IMR-90 (cell line): ENCODE data around the gene NMNAT1. TPM values are rescaled to one million over a fixed set of nuclear protein-coding genes. Genes with fewer than 3 reads are reported as not detected.

Experiments used
- ATAC-seq: fragments of 200-7000 bp; cut with Tn5 transposase; 2 replicates; pipeline ENCODE4 v1.9.1; 2020; ENCODE audit warnings: low read depth, mild to moderate bottlenecking, moderate library complexity
- BruUV-seq: library from RNA; stranded (reverse); fragments of 400-500 nt; replicated peaks from 2 replicates; lab custom pipeline; 2021; lab: Mats Ljungman, UMichigan
- CTCF ChIA-PET: fragments of 300-600 bp; formaldehyde crosslinking; extraction: SDS; loops from one replicate; lab custom pipeline; 2021; ENCODE audit warnings: antibody characterized with exemption; lab: Yijun Ruan, JAX
- POLR2A ChIA-PET: fragments of 300-600 bp; sonication (Branson Sonifier 250); formaldehyde crosslinking; loops from one replicate; lab custom pipeline; 2022; ENCODE audit warnings: antibody characterized with exemption; ENCODE audit not compliant: unreplicated experiment; lab: Charles Lee
- DNase-seq: peaks from one replicate; pipeline ENCODE4 v3.0.0; 2013
- H2AFZ ChIP-seq: replicated peaks from 2 replicates; pipeline ENCODE3; 2013; ENCODE audit warnings: low read length, mild to moderate bottlenecking; ENCODE audit not compliant: poor library complexity
- H2AK5ac ChIP-seq: 2 replicates; pipeline ENCODE4 v1.6.1; 2013; ENCODE audit warnings: low read depth, low read length, inconsistent platforms
- H2AK9ac ChIP-seq: replicated peaks from 2 replicates; pipeline ENCODE3; 2013; ENCODE audit warnings: mild to moderate bottlenecking, low read depth, low read length, moderate library complexity; ENCODE audit not compliant: poor library complexity
- H2BK120ac ChIP-seq: 2 replicates; pipeline ENCODE4 v1.6.1; 2013; ENCODE audit warnings: low read depth, low read length, inconsistent platforms
- H2BK15ac ChIP-seq: 3 replicates; pipeline ENCODE4 v1.6.1; 2013; ENCODE audit warnings: low read depth, low read length, inconsistent platforms
- H2BK20ac ChIP-seq: 2 replicates; pipeline ENCODE4 v1.6.1; 2013; ENCODE audit warnings: low read depth, mild to moderate bottlenecking, inconsistent platforms, low read length, moderate library complexity
- H2BK5ac ChIP-seq: 2 replicates; pipeline ENCODE4 v1.6.1; 2013; ENCODE audit warnings: mild to moderate bottlenecking, low read depth, low read length, inconsistent platforms; ENCODE audit not compliant: poor library complexity, severe bottlenecking
- H3K14ac ChIP-seq: replicated peaks from 2 replicates; pipeline ENCODE4 v1.6.1; 2013; ENCODE audit warnings: low read depth, low read length, inconsistent platforms
- H3K18ac ChIP-seq: 2 replicates; pipeline ENCODE4 v1.6.1; 2013; ENCODE audit warnings: low read depth, low read length, control low read depth
- H3K23ac ChIP-seq: 2 replicates; pipeline ENCODE4 v1.6.1; 2013; ENCODE audit warnings: low read depth, low read length, inconsistent platforms
- H3K27ac ChIP-seq: 2 replicates; pipeline ENCODE4 v1.5.1; 2013; ENCODE audit warnings: mild to moderate bottlenecking, control low read depth, low read length; ENCODE audit not compliant: insufficient read depth
- H3K27me3 ChIP-seq: 2 replicates; pipeline ENCODE4 v1.6.1; 2013; ENCODE audit warnings: low read length; ENCODE audit not compliant: control insufficient read depth, insufficient read depth
- H3K36me3 ChIP-seq: 2 replicates; pipeline ENCODE4 v1.6.1; 2013; ENCODE audit warnings: low read length, mixed read lengths; ENCODE audit not compliant: control insufficient read depth, insufficient read depth
- H3K4ac ChIP-seq: 2 replicates; pipeline ENCODE4 v1.6.1; 2013; ENCODE audit warnings: low read depth, low read length, inconsistent platforms
- H3K4me1 ChIP-seq: 2 replicates; pipeline ENCODE4 v1.6.1; 2013; ENCODE audit warnings: low read length, mixed read lengths; ENCODE audit not compliant: control insufficient read depth, insufficient read depth
- H3K4me2 ChIP-seq: 2 replicates; pipeline ENCODE4 v1.6.1; 2013; ENCODE audit warnings: low read depth, mild to moderate bottlenecking, control low read depth, low read length, moderate library complexity
- H3K4me3 ChIP-seq: 2 replicates; pipeline ENCODE4 v1.5.1; 2013; ENCODE audit warnings: low read depth, mild to moderate bottlenecking, control low read depth, low read length, moderate library complexity; ENCODE audit not compliant: insufficient read depth
- H3K56ac ChIP-seq: 2 replicates; pipeline ENCODE4 v1.6.1; 2013; ENCODE audit warnings: low read length, inconsistent platforms; ENCODE audit not compliant: insufficient read depth; ENCODE audit errors: extremely low read depth
- H3K79me1 ChIP-seq, 2 experiments: 2 replicates each; pipeline ENCODE4 v1.6.1; 2013; ENCODE audit warnings: low read length in 2 of 2, inconsistent platforms in 1 of 2, low read depth in 1 of 2
- H3K9ac ChIP-seq: 2 replicates; pipeline ENCODE4 v1.6.1; 2013; ENCODE audit warnings: low read depth, low read length, control low read depth
- H3K9me1 ChIP-seq: 2 replicates; pipeline ENCODE4 v1.6.1; 2013; ENCODE audit warnings: low read length, inconsistent platforms; ENCODE audit not compliant: insufficient read depth
- H3K9me3 ChIP-seq: 2 replicates; pipeline ENCODE4 v1.6.1; 2013; ENCODE audit warnings: low read length; ENCODE audit not compliant: control insufficient read depth, insufficient read depth
- H4K20me1 ChIP-seq: 2 replicates; pipeline ENCODE4 v1.6.1; 2013; ENCODE audit warnings: low read length, inconsistent platforms; ENCODE audit not compliant: insufficient read depth
- H4K5ac ChIP-seq: 2 replicates; pipeline ENCODE4 v1.6.1; 2013; ENCODE audit warnings: mild to moderate bottlenecking, low read depth, low read length, control low read depth
- H4K8ac ChIP-seq, 2 experiments: 2 replicates each; pipeline ENCODE4 v1.6.1; 2013; ENCODE audit warnings: low read depth in 2 of 2, low read length in 2 of 2, control low read depth in 1 of 2, inconsistent platforms in 1 of 2
- H4K91ac ChIP-seq: 2 replicates; pipeline ENCODE4 v1.6.1; 2013; ENCODE audit warnings: low read depth, low read length, inconsistent platforms; ENCODE audit not compliant: insufficient read depth
- BHLHE40 ChIP-seq: fragments of 150-350 bp; IDR thresholded peaks from 2 replicates; pipeline ENCODE4 v1.6.1; 2016; ENCODE audit warnings: mild to moderate bottlenecking, low read depth, low read length
- CEBPB ChIP-seq: IDR thresholded peaks from 2 replicates; pipeline ENCODE4 v1.6.1; 2012; ENCODE audit warnings: low read depth, low read length, improper control_type of control experiment
- CHD1 ChIP-seq: IDR thresholded peaks from 2 replicates; pipeline ENCODE4 v1.6.1; 2012; ENCODE audit warnings: low read depth, low read length, improper control_type of control experiment
- CTCF ChIP-seq: conservative IDR thresholded peaks from 2 replicates; pipeline ENCODE4 v1.5.1; 2012; ENCODE audit warnings: mild to moderate bottlenecking, low read depth, low read length, improper control_type of control experiment
- FOS ChIP-seq: fragments of 150-350 bp; IDR thresholded peaks from 2 replicates; pipeline ENCODE4 v1.6.1; 2016; ENCODE audit warnings: low read depth, low read length
- MAFK ChIP-seq: IDR thresholded peaks from 2 replicates; pipeline ENCODE4 v1.6.1; 2012; ENCODE audit warnings: low read depth, low read length, improper control_type of control experiment
- MAZ ChIP-seq: IDR thresholded peaks from 2 replicates; pipeline ENCODE4 v1.6.1; 2012; ENCODE audit warnings: low read depth, mild to moderate bottlenecking, low read length, improper control_type of control experiment, moderate library complexity, borderline replicate concordance
- MXI1 ChIP-seq: IDR thresholded peaks from 2 replicates; pipeline ENCODE4 v1.6.1; 2012; ENCODE audit warnings: low read depth, mild to moderate bottlenecking, low read length, moderate library complexity, borderline replicate concordance
- NFE2L2 ChIP-seq: fragments of 150-350 bp; IDR thresholded peaks from 2 replicates; pipeline ENCODE4 v1.6.1; 2016; ENCODE audit warnings: low read depth, mild to moderate bottlenecking, low read length
- POLR2A ChIP-seq: IDR thresholded peaks from 2 replicates; pipeline ENCODE4 v1.6.1; 2012; ENCODE audit warnings: mild to moderate bottlenecking, low read depth, low read length
- RAD21 ChIP-seq: IDR thresholded peaks from 2 replicates; pipeline ENCODE4 v1.6.1; 2012; ENCODE audit warnings: low read length, improper control_type of control experiment
- RCOR1 ChIP-seq: IDR thresholded peaks from 2 replicates; pipeline ENCODE4 v1.6.1; 2012; ENCODE audit warnings: mild to moderate bottlenecking, low read length, improper control_type of control experiment; ENCODE audit not compliant: insufficient replicate concordance
- RFX5 ChIP-seq: IDR thresholded peaks from 2 replicates; pipeline ENCODE4 v1.8.0; 2012; ENCODE audit warnings: low read depth, mild to moderate bottlenecking, low read length, moderate library complexity
- SMC3 ChIP-seq: fragments of 150-350 bp; IDR thresholded peaks from 2 replicates; pipeline ENCODE4 v1.6.1; 2016; ENCODE audit warnings: low read depth, mild to moderate bottlenecking, antibody characterized with exemption, low read length, moderate library complexity
- USF2 ChIP-seq: fragments of 150-350 bp; IDR thresholded peaks from 2 replicates; pipeline ENCODE4 v1.6.1; 2017; ENCODE audit warnings: mild to moderate bottlenecking, antibody characterized with exemption, low read length, low read depth
- WGBS, 2 experiments: methylation state at CpG; one replicate each; pipeline versions ENCODE4 v1.1.5 to v1.1.7; 2013; ENCODE audit warnings: missing lambda C conversion rate in 2 of 2; ENCODE audit not compliant: insufficient read length in 1 of 2; ENCODE audit errors: extremely low coverage in 2 of 2; 5-methylcytosine and 5-hydroxymethylcytosine counted together
- dilution Hi-C: fragments of 300-500 bp; cut with HindIII; formaldehyde crosslinking; loops from one replicate; pipeline ENCODE4 v1.14.3; 2018; ENCODE audit warnings: low sequenced_read_pairs; ENCODE audit not compliant: unreplicated experiment
- in situ Hi-C: fragments of 300-500 bp; cut with MboI; formaldehyde crosslinking; loops from 3 replicates; pipeline ENCODE4 v1.14.3; 2019; ENCODE audit warnings: low sequenced_read_pairs, inconsistent platforms, mixed read lengths
- intact Hi-C: fragments of 100-400 bp; cut with micrococcal nuclease; formaldehyde crosslinking; loops from 2 replicates; pipeline ENCODE4 v1.10.0; 2022
- polyA plus RNA-seq, 3 experiments: library from polyadenylated mRNA; depleted of rRNA; stranded (reverse); fragments of >200 nt; gene quantifications; 2 replicates each; pipeline ENCODE4 v1.2.3, GENCODE V29; 2012; ENCODE audit warnings: low replicate concordance in 1 of 3
- total RNA-seq: library from RNA; depleted of rRNA; stranded (reverse); fragments of >200 nt; gene quantifications from 2 replicates; pipeline ENCODE4 v1.2.3, GENCODE V29; 2012

Gene NMNAT1
- total and polyA plus RNA-seq, 2 of the 4 experiments (the other 2 are of a cell fraction) = 9.1 to 11.7 TPM

GRCh38 chr1:9984253-9984652 is 41.0 kb downstream of the NMNAT1 start:
- no peak overlapping the region for H3K4me3 ChIP-seq
- in situ Hi-C loops (no loop called here), intact Hi-C loops (no loop called here), dilution Hi-C loops (no loop called here)
- H2AFZ ChIP-seq = no peak overlapping the region
- no peak overlapping the region; the same call in 1 of the 2 replicates for H3K14ac ChIP-seq
- no peak overlapping the region for H4K8ac ChIP-seq
- H3K56ac ChIP-seq = no peak overlapping the region
- no TSS peak for BruUV-seq
- no peaks in the 10 kb centered on the region for H3K79me1 ChIP-seq
- no peak for TF ChIP-seq MAZ
- TF ChIP-seq MXI1 = no peak
- TF ChIP-seq SMC3 = no peak
- no peak for TF ChIP-seq CHD1
- no peak for TF ChIP-seq RFX5
- TF ChIP-seq CEBPB = no peak
- TF ChIP-seq RAD21 = no peak
- no peak for TF ChIP-seq POLR2A
- no peak for TF ChIP-seq NFE2L2
- TF ChIP-seq CTCF = no peak
- TF ChIP-seq FOS = no peak
- TF ChIP-seq USF2 = no peak
- TF ChIP-seq RCOR1 = no peak
- no peak for TF ChIP-seq BHLHE40
- TF ChIP-seq MAFK = no peak
- H4K20me1 ChIP-seq = no peaks in the 10 kb centered on the region
- 0 out of 2 replicates have a peak overlapping the region, but pooled peaks have one; percentile 36 for H4K5ac ChIP-seq
- WGBS, 2 experiments = no CpG with 5 or more reads among the region's 5 CpGs
- H3K9me3 ChIP-seq = no peaks in the 10 kb centered on the region
- no peak overlapping the region; the same call in 1 of the 2 replicates for H3K27ac ChIP-seq
- no peak overlapping the region for H2BK120ac ChIP-seq
- no peak overlapping the region for H3K4ac ChIP-seq
- H4K91ac ChIP-seq = peak overlapping the region; percentile 15; the same call in 1 of the 2 replicates
- POLR2A ChIA-PET = no interaction called here
- H2AK5ac ChIP-seq = no peak overlapping the region
- DNase-seq (no peak), ATAC-seq (no peak)
- H3K23ac ChIP-seq = no peak overlapping the region
- no peak overlapping the region for H3K9ac ChIP-seq
- H2AK9ac ChIP-seq = no peak overlapping the region
- H3K27me3 ChIP-seq = no peaks in the 10 kb centered on the region
- H3K4me2 ChIP-seq = no peak overlapping the region
- H2BK20ac ChIP-seq = no peak overlapping the region
- peaks cover 5% of the 10 kb centered on the region; the same call in 1 of the 2 replicates for H3K9me1 ChIP-seq
- no peak overlapping the region for H3K18ac ChIP-seq
- H2BK5ac ChIP-seq = no peak overlapping the region
- peaks cover 13% of the 10 kb centered on the region for H3K36me3 ChIP-seq
- CTCF ChIA-PET = no interaction called here
- H3K4me1 ChIP-seq = peaks cover 6% of the 10 kb centered on the region
- H2BK15ac ChIP-seq = no peak overlapping the region
